Stimulated activated CD8-positive, alpha-beta memory T cell treated with anti-CD3 and anti-CD28 coated beads, Interleukin-4, amount 100 ng/mL, for 24 hours (primary cell): ENCODE results near the gene JARID2.

Experiments used
- DNase-seq: peaks from one replicate; pipeline ENCODE4 v3.0.0-alpha.2; 2020; ENCODE audit warnings: low read depth

The JARID2 gene

DNA sequence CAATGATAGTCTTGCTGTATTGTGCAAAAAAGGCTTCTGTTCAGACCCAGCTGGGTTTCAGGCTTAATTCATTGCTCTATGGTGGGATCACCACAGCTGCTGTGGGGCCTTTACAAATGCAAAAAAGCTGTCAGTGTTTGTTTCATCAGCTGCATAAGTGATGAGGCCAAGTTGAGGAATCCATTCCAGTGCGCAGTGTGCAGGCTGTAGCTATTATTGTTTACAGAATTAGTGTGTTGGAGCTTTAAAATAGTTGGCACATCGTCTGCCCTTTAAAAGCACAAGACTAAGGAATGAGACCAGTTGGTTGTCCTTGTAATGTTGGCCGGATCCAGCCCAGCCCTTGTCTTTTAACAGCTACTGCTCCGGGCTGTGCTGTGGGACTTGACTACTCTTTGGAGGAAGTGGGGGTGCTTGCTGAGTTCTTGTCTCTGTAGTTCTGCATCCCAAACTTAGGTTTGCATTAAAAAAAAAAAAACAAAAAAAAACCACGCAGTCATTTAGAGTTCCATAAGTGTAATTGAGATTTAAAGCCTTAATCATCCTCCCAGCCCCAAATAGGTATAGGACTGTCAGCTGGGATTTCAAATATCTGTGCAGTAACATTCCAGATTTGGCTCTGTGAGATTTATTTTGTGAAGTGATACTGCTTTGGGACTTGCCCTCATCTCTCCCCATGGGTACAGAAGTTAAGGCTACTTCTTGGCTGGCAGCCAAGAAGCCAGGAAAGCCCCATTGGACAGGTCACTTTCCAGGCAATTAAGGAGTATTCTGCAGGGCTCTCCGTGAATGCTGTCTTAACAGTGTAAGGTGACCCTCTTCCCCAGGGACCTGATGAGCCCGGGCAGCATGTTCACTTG is 19.3 kb downstream of the JARID2 start:
- DNase-seq: no peak

DNA sequence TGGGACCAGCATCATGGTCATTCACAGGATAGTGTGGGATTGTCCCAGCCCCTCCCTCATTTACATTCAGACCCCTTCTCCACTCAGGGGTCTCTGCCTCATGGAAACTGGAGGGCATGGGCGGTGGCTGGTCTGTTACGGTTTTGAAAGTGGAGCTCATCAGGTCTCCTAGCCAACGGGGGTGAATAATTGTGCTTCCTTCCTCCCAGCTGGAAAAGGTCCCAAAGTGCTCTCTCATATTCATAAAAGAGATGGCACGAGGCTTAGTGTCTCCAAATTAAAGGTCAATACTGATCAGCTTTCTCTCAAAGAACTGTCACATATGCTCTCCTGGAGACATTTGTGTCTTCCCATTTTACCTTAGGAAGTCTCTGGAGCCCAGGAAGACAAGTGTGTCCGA is 19.9 kb downstream of the JARID2 start:
- DNase-seq: no peak

DNA sequence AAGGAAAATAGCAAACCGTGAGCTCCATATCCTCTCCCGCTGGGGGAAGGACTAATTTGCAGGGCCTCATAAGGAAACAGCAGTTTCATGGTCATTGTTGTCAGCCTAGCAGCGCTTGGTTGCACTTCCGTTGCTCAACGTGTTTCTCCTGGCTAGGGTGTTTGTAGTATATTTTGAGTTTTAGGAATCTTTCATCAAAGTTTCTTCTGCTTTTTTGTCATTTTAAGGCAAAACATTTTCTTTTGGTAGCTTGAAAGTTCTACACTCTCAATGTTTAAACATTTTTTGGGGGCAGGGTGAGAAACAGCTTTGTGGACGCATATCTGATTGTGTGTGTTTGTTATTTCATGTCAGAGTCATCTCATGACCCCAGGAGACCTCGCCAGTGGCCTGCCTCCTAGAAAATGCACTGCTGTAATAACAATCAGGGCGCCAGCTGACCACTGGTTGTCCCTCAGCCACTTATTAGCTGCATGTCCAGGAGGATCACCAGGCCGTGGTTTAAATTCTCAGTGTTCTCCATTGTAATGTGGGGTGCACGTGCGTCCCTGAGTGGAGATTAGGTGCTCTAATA is 20.6 kb downstream of the JARID2 start:
- no peak for DNase-seq

DNA sequence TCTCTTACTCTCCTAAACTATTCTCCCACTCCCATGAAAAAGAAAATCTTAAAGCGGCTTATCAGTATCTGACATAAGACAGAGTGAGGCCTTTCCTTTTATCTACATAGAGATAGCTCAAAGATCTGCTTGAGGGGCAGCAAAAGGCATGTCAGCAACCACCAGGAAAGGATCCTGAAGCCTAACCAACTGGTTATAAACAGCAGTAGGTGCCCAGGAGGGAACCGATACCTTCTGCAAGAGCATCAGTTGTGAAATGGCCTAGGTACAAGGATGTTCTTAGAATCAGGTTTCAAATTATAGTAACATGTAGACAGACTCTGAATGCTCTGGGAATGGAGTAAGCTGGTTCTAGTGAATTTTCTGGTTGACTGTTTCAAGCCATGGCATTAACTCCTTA is 21.4 kb downstream of the JARID2 start:
- DNase-seq: no peak

DNA sequence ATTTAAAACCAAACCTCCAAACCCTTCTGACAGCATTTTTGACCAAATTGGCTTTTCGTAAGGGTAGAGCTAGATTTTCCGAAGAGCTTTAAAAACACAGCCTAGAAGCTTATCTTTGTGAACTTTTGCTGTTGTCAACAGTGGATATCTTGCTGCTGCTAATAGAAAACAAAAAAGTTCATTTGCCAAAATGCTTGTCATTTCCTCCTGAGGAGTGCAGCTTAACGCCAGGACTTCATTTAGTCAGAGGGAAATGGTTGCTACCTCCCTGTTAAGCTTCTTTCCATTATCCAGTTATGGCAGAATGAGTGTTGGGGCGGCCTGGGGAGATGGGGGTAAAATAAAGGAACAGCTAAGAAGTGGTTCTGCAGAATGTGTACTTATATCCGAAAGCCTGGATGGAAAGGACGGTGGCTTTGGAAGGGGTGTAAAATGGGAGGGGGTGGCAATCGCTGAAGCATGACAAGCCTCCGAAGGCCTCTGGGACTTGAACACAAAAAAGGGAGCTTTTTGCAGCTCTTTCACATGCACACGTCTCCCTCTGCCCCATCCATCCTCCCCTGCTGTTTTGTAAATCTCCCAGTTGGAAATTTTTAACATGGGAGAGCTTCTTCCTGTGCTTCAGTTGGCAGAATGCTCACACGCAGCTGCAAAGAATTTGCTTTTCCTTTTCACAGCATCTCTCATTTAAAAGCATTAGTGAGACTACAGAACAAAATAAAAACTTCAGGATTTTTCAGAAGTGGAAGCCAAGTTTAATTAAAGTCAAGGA is 22.5 kb downstream of the JARID2 start:
- no peak for DNase-seq

DNA sequence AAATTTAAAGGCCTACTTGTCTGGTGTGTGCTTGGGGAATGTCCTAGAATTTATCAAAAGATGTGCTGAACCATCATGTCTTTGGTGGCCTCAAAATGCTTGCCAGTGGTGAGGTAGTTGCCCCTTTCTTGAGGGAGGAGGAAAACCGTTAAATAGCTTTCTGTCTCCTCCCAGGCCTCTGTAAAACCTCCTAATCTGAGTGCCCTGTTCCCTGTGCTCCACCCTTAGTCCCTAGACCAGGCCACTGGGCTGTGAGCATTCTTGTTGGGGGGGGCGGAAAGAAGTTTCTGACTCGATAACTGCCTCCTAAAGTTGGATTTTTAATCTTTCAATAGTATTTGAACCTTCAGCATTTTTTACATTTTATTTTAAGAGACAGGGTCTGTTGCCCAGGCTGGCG is 23.1 kb downstream of the JARID2 start:
- DNase-seq: no peak

DNA sequence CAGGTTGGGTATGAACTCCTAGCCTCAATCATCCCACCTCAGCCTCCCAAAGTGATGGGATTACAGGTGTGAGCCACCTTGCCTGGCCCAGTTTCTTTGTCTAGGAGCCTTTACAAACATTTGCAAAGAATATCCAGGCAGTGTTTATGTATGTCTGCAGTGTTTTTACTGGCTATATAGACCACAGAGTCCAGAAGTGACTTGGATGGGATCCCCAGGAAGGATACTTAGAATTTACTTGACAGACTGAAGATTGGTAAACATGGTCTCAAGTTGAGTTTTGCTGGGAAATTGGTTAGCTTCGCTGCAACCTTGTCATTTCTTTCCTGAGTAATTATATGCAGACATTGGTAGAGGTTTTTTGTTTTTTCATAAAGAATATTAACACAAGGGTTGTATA is 23.8 kb downstream of the JARID2 start:
- DNase-seq: no peak

DNA sequence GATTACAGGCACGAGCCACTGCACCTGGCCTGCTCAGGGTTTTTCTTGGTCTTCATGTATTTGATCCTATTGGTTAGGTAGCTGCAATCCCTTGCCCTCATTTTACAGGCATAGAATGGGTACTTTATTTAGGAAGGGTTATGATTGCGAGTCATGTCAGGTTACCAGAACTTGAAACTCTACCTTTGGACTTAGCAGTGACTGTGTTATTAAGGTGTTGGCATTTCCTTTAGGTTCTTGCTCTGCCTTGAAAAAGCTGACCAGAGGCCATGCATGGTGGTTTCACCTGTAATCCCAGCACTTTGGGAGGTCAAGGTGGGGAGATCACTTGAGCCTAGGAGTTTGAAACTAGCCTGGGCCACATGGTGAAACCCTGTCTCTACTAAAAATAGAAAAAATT is 24.5 kb downstream of the JARID2 start:
- DNase-seq: no peak

DNA sequence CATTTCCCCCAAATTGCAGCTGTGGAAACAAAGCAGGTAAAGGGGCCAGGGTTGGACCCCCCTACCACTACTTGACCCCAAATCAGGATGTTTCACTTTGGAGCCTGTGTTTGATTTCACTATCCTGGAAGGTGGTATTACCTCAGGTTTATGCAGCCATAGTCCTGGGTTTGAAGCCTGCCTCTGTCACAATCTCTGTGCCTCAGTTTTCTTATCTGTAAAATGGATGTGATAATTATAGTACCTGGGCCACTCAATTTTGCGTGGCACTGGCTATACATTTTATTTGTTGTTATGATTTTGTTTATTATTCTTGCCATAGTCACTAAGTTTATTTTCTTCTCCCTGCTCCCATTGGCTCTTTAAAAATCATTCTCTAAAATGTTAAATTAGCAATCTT is 26.7 kb downstream of the JARID2 start:
- no peak for DNase-seq

DNA sequence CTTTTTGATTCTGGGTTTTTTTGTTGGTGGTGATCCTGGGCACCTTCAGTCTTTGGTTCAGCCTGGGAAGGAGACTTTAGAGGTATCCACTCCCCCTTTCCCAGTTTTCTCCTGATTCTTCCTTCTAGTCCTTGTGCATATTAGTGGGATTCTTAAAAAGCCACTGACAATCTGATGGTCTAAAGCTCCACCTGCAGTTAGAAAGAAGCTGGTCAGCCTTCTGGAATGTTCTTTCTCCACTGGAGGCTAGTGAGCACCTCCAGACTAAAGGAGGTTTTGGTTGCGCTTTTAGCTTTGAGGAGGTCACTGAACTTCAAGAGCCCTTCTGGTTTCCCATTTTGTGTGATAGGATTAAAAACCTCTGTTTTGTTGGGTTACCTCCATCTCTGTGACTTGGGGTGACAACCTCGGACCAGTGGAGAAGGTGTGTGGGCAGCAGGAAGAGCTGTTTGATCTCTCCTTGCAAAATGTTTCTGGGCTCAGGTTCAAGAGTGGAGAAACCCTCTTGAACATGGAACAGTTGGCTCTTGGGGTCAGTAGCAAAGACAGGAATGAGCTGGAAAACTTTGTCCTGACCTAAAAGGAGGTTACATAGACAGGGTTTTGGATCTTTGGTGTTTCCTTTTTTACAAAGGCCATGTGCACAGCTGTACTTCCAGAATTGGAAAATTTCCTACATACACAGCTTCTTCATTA is 29.0 kb downstream of the JARID2 start:
- DNase-seq: no peak

DNA sequence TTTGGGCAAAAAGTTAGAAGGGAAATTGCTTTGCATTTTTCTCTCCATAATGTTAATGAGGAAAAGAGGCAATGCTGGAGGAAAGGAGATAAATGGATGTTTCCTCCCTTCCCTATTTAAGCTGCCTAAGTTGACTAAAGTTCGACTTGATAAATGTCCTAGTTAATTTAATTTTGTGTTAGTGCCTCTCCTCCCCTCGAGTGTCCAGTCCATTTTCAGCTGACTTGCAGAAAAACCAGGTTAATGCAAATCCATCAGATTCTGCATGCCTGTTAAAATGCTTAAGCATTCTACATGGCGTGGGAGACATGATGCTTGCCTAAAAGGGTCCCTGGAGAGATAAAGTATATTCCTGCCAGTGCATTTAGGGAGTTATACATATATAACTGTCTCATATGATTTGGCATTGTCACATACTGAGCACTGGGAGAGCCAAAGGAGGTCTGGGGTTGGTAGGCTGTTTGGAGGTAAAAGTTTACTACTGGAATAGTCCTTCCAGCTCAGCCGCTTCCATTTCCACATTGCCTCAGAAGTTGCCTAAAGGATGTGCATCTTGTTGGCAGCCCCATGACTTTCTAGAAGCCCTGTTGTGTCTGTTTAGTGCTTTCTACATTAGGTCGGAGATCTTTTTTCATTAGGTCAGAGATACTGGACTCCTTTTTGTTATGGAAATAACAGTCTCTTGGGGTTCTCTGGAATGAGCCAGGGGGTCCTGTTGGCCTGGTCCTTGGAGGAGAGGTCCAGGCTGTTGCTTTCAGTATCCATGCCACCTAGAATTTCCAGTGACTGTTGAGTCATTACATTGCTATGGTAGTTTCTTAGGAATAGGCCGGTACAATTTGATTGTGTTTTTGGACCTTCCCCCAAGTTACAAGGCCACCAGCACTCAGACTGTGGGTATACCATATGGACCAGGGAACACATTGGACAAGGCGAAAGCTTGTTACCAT is 30.4 kb downstream of the JARID2 start:
- DNase-seq: no peak

DNA sequence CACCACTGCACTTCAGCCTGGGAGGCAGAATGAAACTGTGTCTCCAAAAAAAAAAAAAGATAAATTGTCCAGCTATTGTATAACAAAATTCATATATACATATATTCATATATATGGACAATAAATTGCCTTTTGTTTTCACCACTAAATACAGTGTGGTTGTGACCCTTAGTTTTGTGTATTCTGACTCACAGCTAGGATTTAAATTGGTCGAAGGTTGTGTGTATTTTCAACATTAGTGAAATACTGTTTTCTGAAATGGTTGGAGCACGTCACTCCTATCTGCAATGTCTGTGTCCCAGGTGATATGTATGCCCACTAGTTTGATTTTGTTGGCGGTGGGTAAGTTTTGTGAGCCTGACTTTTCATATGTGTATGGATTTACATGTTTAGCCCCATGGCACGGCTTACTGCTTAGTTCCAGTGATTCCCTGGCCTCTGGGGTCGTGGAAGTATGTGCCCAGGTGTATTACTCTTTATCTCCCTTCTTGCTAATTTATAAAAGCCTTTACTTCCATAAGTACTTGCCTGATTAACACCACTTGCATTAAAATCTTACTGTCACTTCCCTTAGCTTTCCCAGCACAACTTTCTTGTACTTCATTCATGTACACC is 33.3 kb downstream of the JARID2 start:
- DNase-seq: no peak

DNA sequence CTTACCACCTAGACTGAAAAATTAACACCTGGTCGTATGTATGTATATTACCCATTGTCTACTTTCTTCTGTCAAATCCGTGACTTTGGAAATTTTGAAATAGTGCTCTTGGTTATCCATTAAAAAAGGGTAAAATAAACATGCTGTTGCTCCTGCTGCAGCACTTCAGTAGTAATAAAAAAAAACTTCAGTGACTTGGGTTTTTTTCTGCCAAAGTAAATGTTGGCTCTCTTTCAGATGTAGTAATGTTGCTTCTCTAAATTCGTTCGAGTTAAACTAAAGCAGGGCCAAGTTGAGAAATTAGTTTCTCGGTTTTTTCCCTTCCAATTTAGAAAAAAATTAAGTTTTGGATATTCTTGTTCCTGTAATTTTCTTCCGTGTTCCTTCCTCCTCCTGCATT is 34.2 kb downstream of the JARID2 start:
- DNase-seq: no peak

DNA sequence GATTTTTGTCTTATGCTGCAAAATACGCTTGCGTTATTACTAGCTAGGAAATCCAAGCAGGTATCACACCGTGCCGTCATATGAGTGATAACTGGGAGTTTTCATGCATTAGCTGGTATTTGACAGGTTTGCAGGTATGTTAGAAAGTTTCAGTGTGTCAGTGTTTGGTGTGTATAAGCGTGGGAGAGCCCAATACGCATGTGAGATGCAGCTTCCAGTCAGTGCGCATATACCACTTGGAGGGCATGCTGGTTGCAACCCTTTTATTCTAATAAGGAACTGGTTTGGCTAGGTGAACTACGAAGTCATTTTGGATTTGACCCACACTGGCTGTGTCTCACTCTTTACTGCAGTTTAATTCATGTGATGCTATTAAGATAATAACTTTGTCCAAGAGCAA is 35.1 kb downstream of the JARID2 start:
- no peak for DNase-seq

DNA sequence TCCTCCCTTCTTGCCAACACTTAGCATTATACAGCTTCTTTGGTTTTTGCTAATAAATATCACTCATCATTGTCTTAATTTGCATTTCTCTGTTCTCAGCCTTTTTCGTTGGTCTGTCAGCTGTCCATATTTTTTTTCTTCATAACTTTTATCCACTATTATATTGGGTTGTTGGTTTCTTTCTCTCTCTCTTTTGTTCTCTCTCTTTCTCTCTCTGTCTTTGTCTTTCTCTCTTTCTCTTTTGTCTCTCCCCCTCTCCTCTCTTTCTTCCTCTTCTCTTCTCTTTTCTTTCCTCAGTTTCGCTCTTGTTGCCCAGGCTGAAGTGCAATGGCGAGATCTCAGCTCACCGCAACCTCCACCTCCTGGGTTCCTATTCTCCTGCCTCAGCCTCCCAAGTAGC is 36.5 kb downstream of the JARID2 start:
- no peak for DNase-seq

DNA sequence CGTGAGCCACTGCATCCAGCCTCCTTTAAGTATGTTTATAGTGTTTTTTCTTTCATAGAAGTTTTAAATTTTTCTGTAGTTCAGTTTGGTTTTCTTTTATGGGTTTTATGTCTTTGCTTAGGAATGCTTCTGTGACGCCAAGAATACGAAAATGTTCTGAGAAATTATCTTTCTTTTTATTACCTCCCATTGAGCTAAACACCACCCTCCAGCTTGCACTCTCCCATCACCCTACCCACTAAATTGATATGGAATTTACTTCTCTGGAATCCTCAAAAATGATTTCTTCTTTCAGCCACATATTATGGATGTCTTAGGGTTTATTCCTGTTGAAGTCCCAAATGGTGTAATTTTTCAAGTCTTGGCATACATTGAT is 38.1 kb downstream of the JARID2 start:
- DNase-seq: no peak

DNA sequence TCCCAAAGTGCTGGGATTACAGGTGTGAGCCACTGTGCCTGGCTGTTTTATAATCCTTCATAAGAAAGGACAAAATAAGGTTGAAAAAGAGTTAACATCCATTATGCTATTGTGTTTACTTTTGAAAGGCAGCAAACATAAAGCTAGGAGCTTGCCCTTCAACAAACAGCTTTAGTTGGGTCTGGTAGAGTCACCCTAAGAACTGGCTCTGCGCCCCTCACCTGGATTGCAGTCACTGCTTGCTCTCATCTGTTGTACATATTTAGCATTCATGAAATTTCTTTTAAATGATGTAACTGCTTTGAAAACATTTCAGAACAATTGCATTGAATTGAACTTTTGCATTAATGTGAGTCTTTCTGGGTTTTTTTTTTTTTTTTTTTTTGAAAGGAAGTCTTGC is 38.9 kb downstream of the JARID2 start:
- no peak for DNase-seq

DNA sequence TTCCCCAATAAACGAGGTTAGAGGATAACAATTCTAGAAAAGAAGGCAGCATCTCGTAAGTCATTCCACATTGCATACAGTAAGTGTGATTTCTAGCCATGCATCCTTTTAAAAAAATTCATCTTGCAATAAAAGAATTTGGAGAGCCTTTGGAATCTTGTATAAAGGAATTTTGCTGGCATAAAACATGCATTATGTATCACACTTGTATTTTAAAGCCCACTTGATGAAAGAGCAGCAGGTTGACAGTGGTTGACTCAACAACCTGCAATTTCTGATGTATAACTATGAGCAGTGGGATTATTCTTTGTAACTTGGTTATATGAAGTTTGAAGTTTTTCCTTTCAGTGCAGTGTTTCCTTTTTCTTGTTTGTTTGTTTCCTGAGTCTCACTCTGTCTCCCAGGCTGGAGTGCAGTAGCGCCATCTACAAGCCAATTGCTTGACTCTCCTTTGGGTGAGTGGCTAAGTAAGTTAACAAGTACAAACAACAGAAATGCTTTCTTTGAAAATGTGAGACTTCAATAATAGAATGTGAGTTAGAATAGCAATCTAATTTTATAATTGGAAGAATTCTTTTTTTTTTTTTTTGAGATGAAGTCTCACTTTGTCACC is 39.9 kb downstream of the JARID2 start:
- DNase-seq: no peak

DNA sequence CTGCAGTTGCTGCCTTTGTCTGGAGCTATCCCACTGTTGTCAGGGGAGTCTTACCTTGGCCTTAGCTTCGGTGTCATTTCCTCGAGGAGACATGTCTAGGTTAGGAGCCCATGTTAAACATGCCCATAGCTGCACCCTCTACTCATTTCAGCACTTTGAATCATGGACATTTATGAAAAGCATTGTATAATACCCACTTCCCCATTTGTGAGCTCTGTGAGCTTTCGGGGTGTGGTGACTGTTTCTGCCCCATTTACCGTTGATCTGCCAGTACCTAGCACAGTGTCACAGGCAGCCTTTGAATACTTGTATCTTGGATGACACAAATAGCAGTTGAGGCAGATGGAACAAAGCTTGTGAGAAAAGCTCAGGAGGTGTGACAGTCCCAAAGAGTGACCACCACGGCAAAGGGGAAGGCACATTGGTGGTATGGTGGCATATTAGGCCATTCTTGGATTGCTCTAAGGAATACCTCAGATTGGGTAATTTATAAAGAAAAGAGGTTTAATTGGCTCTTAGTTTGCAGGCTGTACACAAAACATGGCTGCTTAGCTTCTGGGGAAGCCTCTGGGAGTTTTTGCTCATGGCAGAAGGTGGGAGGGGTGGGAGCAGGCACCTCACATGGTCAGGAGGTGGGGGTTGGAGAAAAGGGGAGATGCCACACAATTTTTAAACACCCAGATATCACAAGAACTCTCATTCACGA is 42.0 kb downstream of the JARID2 start:
- no peak for DNase-seq

DNA sequence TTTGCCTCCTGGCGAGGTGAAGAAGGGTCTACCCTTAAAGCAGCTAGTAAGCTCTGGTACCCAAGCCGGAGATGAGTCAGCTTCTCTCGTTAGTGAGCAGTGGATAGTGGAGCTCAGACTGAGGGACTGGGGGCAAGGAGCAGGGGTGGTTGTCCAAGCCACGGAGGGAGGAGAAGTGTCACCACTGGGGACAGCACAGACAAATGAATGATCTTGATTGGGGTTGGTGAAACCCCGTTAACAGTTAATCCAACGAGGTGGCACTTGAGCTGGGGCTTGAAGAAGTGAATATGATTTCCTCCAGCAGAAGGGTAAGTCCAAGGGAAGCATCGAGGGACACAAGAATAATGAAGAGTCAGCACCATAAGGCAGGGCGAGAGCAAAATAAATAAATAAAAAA is 43.0 kb downstream of the JARID2 start:
- DNase-seq: no peak
